AG04450 (cell line): ENCODE measurements around the gene DOHH. TPM values are rescaled to one million over a fixed set of nuclear protein-coding genes. Genes with fewer than 3 reads are reported as not detected.

ENCODE experiments used
- CTCF ChIA-PET: fragments of 300-600, 350-600 bp; formaldehyde crosslinking; extraction: SDS; loops from one replicate; lab custom pipeline; 2022; ENCODE audit warnings: antibody characterized with exemption, inconsistent platforms; lab: Charles Lee
- POLR2A ChIA-PET: fragments of 350-600 bp; formaldehyde crosslinking; extraction: SDS; loops from one replicate; lab custom pipeline; 2021; ENCODE audit warnings: antibody characterized with exemption, inconsistent platforms; lab: Yijun Ruan, JAX
- DNase-seq: peaks from one replicate; pipeline ENCODE4 v3.0.0-alpha.2; 2011; ENCODE audit warnings: low read depth, low spot score
- H3K27ac ChIP-seq: one replicate; pipeline ENCODE4 v1.5.1; 2012; ENCODE audit warnings: low read depth, low read length, control low read depth
- H3K27me3 ChIP-seq: one replicate; pipeline ENCODE4 v1.6.0; 2012; ENCODE audit warnings: low read length; ENCODE audit not compliant: control insufficient read depth, insufficient read depth
- H3K4me3 ChIP-seq: 2 replicates; pipeline ENCODE4 v1.5.1; 2011; ENCODE audit warnings: mild to moderate bottlenecking, low read depth, low read length, control low read depth
- H3K9me3 ChIP-seq: 2 replicates; pipeline ENCODE4 v1.5.1; 2012; ENCODE audit warnings: low read length; ENCODE audit not compliant: control insufficient read depth, insufficient read depth
- polyA plus RNA-seq: library from polyadenylated mRNA; depleted of rRNA; stranded (reverse); fragments of >200 nt; gene quantifications from 2 replicates; pipeline ENCODE4 v1.2.3, GENCODE V29; 2011
- TF ChIP-seq, protein P1 (sequence below): IDR thresholded peaks from 2 replicates; pipeline ENCODE4 v1.5.1; 2011; ENCODE audit warnings: low read depth, low read length, control low read depth, inconsistent platforms

Gene DOHH
- polyA plus RNA-seq, 1 experiment: 3.4 TPM

DNA sequence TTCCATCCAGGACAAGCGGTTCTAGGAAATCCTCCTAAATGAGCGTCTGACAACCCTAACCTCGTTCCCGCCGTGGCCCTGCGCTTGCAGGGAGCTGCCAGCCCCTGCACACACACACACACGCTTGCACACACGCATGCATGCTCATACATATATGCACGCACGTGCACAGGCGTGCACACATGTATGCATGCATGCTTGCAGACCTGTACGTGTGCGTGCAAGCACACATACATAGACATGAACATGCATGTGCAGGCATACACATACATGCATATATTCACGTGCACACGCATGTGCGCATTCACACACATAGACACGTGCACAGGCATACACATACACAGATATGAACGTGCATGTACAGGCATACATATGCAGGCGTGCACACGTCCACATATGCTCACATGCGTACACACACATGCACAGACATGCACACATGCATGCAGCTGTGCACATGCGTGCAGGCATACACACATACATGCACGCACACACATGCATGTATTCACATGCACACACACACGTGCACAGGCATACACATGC is 55.7 kb downstream of the DOHH start:
- Histone ChIP-seq H3K9me3 (no peaks in the 10 kb centered on the region; the same call in 1 of the 2 replicates), H3K27ac (no peak overlapping the region), H3K27me3 (no peaks in the 10 kb centered on the region), H3K4me3 (no peak overlapping the region)
- CTCF ChIA-PET: interaction anchor here (1.5 kb wide), 1 partner anchor 16 kb away, joined by 4 read pairs; no protein-coding TSS in a partner anchor
- no peak for DNase-seq
- POLR2A ChIA-PET: no interaction called here
- TF ChIP-seq, protein P1, sequence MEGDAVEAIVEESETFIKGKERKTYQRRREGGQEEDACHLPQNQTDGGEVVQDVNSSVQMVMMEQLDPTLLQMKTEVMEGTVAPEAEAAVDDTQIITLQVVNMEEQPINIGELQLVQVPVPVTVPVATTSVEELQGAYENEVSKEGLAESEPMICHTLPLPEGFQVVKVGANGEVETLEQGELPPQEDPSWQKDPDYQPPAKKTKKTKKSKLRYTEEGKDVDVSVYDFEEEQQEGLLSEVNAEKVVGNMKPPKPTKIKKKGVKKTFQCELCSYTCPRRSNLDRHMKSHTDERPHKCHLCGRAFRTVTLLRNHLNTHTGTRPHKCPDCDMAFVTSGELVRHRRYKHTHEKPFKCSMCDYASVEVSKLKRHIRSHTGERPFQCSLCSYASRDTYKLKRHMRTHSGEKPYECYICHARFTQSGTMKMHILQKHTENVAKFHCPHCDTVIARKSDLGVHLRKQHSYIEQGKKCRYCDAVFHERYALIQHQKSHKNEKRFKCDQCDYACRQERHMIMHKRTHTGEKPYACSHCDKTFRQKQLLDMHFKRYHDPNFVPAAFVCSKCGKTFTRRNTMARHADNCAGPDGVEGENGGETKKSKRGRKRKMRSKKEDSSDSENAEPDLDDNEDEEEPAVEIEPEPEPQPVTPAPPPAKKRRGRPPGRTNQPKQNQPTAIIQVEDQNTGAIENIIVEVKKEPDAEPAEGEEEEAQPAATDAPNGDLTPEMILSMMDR: no peak

DNA sequence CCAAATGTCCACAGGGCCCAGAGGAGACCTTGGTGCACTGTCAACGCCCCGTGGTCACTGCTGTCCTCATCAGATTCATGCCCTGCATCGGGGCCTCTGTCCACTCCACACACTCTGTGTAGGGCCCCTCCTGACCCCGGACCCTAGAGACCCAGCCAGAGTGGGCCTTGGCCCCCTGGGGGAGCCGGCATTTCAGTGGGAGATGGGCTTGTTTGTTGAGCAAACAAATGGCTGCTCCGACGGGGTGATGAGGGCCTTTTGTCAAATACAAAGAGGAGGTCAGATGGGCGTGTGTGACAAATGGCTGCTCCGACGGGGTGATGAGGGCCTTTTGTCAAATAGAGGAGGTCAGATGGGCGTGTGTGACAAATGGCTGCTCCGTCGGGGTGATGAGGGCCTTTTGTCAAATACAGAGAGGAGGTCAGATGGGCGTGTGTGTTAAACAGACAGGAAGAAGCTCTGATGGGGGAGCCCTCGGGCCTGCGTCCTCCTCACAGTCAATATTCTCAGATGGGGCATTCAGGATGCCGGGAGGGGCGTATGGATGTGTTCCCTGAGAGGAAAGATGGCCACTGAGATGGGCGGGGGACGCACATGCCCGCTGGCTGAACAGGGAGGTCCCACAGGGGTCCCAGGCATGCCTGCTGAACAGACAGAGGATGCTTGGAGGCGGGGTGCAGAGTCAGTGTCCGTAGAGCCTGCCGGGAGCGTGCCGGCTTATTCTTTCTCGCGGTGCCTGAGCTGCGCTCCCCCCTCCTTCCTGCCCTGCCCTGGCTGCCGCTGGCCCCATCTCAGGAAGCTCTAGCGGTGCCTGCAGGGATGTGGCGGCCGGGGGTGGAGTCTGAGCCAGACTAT is 56.4 kb downstream of the DOHH start:
- no peak for DNase-seq
- CTCF ChIA-PET: interaction anchor here (1.5 kb wide), 1 partner anchor 15 kb away, joined by 4 read pairs; no protein-coding TSS in a partner anchor
- TF ChIP-seq, protein P1: no peak

DNA sequence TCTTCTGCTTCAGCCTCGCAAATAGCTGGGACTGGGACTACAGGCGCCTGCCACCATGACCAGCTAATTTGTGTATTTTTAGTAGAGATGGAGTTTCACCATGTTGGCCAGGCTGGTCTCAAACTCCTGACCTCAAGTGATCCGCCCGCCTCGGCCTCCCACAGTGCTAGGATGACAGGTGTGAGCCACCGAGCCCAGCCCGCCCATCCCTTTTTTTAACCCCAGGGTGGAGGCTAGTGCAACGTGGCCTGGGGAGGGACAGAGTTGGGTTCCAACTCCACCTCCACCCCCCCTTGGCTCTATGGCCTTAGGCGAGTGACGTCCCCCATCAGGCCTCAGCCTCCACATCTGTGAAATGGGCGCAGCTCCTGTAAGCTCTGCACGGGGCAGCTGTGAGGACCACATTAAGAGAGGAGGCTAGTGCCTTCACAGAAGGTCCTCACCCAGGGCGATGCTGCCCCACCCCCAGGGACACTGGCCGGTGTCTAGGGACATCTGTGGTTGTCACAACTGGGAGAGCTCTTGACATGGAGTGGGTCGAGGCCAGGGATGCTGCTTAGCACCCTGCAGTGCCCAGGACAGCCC is 57.9 kb downstream of the DOHH start:
- no peak overlapping the region for H3K4me3 ChIP-seq
- no peaks in the 10 kb centered on the region; the same call in 1 of the 2 replicates for H3K9me3 ChIP-seq
- no peaks in the 10 kb centered on the region for H3K27me3 ChIP-seq
- POLR2A ChIA-PET: no interaction called here
- no peak overlapping the region for H3K27ac ChIP-seq
- TF ChIP-seq, protein P1: no peak
- CTCF ChIA-PET: interaction anchor here (0.7 to 1.1 kb wide), 2 partner anchors 26 to 116 kb away, joined by 4 to 8 read pairs; no protein-coding TSS in a partner anchor
- no peak for DNase-seq

More for the DNA sequence above, 56.4 kb downstream of the DOHH start:
- H3K9me3 ChIP-seq: no peaks in the 10 kb centered on the region; the same call in 1 of the 2 replicates
- POLR2A ChIA-PET: no interaction called here
- H3K27me3 ChIP-seq: no peaks in the 10 kb centered on the region
- H3K4me3 ChIP-seq: no peak overlapping the region
- H3K27ac ChIP-seq: no peak overlapping the region

DNA sequence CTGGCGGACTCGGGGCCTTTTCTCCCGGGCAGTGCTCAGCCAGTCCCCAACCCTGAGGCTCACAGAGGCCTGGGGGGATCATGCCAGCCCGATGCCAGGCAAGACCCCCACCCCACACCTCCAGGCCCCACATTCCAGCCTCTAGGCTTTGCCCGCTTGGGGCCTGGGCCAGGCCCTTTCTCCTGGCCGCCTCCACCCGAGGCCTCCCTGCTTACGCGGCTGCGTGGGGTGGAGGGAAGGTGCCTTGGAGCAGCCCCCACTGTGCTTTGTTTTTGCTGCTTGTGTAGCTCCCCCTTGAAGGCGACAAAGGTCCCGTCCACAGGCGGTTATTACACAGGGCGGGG is 58.5 kb downstream of the DOHH start:
- Histone ChIP-seq H3K27ac (peak overlapping the region; percentile 11), H3K27me3 (no peaks in the 10 kb centered on the region), H3K9me3 (no peaks in the 10 kb centered on the region; the same call in 1 of the 2 replicates), H3K4me3 (no peak overlapping the region)
- ChIA-PET POLR2A (no interaction called here), CTCF (interaction anchor here (0.6 to 0.7 kb wide), 2 partner anchors 55 to 92 kb away, joined by 3 read pairs; no protein-coding TSS in a partner anchor)
- no peak for DNase-seq
- TF ChIP-seq, protein P1: no peak
